Stimulated activated CD4-positive, alpha-beta T cell treated with anti-CD3 and anti-CD28 coated beads, TNF-alpha, amount 100 ng/mL, for 4 hours (primary cell): ENCODE data around the gene SVIL.
"Not testable (repeated sequence)": the region's sequence is repeated elsewhere in the genome, so short reads cannot be mapped to it uniquely, and the experiment has no call there.

Experiments used
- DNase-seq, 3 experiments: peaks; one replicate each; pipeline ENCODE4 v3.0.0-alpha.2; 2020; ENCODE audit warnings: low read depth in 3 of 3

The SVIL gene

DNA sequence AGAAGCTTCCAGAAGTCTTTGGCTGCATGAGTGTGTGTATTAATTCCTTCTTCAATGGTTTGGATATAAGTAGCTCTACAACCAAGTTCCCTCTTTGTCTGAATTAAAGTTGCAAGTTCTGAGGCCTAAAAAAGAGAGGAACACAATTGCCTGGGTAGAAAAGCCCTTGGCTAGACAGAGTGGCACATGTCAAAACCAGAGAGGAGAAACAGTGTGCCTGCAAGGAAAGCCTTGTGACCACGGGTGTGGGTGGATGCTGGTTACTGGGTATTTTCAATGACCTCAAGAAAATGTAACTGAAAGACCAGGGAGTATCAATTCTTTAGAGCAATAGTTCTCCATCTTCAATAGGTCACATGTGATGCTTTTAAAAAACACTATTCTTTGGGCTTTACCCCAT lies 148.3 kb downstream of the SVIL start:
- DNase-seq: no peak

DNA sequence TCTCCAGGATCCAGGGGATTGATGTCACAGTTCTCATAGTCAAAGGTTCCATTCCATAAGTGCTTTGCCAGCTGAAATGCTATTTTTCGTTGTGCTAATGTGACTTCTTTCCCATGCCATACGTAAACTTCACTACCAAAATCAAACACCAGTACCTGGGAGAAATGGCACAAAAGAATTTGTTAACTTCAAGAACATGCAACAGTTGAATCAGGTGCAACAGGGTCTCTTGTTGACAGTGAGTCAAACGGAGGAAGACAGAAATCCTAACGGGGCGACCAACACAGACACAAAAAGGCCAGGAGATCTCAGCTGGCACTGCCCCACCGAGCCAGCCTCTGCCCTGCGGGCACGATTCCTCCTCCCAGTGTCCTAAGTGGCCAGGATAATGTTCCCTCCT lies 150.1 kb downstream of the SVIL start:
- DNase-seq: not testable (repeated sequence)

DNA sequence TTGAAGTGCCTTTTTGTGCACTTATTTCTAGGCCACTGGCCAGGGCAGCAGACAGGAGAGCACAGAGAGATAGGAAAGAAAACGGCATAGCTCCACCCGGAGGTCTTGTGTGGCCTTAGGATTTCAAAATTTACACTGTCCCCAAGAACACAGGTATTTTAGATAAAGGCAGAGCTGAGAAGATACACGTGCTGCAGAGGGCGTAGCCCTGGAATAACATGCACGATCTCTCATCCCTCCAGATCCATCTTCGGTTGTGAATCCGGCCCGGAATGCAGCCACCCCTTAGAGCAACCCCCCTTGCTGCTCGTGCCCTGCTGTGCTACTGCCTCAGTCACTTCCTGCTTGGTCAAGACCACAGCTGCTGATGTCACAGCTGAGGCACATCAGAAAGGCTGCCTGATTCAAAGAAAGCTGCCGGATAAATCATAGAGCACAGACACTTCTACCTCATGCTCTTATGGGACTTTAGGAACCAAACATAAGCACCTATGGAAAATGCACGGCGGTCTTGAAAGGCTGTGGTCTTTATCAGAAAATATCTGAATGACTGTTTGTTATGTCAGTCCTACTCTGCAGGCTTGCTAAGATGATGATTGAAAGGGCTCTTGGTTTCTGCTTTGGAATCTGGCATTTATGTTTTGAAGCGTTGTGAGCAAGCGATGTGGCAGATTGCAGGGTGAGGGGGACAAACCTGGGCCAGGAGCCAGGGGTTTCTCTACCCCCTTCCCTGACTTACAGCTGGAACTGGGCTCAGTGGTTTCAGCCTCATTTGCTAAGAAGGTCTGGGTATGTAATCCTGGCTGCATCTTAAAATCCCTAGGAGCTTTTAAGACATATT lies 152.0 kb downstream of the SVIL start:
- DNase-seq: no peak

DNA sequence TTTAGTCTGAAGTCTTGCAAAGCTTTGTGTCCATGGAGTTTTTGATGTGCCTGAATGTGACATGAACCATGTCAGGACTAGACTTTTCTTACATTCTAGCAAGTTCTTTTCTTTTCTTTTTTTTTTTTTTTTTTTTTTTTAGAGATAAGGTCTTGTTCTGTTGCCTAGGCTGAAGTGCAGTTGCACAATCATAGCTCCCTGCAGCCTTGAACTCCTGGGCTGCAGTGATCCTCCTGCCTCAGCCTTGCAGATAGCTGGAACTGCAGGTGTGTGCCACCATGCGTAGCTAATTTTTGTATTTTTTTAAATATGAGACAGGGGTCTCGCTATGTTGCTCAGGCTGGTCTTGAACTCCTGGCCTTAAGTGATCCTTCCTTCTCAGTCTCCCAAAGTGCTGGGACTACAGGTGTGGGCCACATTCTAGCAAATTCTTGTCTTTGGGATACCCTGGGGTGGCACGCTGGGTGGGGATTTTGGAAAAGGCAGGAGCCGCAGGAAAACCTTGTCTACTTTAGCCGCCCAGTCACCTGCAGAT lies 152.8 kb downstream of the SVIL start:
- DNase-seq: no peak

DNA sequence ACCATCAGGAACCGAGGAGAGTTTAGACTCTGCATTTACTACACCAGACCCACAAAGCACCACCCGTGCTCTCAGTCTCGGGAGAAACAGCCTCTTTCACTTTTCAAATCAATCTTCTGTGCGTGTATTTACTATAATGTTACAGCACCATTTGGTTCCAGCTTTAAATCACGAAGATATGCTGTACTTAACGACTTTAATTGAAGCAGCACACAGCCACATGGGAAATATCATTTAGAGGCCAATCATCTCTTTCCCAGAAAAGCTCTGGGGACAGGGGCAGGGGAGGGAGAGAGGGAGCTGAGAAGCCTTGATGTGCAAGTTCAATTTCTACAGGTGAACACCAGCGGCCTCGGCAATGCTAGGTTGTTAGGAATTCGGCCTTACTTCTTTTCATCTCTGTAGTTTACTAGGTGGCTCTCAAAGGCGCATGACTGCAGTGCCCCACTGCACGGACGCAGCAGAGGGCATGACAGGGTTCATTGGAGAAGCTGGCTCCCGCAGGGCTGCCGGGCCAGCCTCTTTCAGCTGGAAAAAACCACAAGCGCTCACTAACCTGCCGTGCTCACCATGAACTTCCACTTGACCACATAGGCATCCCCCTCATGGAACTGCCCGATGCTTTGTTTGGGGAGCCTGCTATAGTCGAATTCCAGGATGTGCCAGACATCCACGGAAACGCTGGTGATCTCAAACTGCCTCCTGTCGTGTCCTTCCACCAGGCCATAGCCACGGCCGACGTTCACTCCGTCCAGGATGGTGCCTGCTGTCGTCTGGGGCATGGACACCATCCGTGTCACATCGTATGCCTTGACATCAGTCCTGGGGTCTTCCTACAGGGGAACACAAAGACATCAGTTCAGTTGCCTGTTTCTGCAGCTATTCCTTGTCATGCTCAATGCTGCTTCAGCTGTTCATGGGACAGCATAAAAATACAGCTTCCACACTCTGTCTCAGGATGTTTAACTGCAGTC lies 154.5 kb downstream of the SVIL start:
- no peak for DNase-seq

DNA sequence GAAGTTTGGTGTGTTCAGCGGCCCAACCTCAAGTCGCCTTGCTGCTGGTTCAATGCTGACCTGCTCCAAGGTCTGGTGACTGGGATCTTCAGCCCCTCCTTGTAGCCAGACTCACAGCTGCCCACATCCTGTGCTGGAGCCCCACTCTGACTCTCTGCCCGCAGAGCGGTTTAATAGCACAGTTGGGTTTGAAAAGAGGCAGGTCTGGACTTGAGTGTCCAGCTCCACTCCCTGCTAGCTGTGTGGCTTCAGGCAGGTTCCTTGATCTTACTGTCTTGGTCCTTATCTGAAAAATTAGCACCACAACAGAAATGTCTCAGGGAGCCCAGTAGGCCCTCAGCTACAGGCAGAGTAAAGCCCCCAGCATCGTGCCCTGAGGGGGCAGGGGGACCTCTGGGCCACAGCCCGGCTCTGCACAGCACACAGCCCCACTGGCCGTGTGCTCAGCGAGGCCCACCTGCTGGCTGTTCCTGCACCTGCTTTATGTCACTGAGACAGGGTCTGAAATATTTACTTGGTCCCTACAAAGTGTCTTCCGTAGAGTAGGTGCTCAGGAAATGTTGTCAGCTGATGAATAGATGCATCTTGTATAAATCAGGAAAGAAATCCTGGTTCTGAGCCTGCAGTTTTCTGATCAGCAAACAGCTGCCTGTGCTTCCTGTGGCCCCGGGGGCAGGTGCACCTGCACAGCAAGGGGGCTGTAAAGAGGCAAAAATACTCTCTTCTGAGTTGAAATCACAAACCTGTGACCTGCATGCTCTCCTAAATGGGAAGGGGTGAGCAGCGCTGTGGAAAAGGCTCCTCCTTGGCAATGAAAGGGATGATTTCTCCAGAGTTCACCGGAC lies 155.5 kb downstream of the SVIL start:
- DNase-seq: no peak

DNA sequence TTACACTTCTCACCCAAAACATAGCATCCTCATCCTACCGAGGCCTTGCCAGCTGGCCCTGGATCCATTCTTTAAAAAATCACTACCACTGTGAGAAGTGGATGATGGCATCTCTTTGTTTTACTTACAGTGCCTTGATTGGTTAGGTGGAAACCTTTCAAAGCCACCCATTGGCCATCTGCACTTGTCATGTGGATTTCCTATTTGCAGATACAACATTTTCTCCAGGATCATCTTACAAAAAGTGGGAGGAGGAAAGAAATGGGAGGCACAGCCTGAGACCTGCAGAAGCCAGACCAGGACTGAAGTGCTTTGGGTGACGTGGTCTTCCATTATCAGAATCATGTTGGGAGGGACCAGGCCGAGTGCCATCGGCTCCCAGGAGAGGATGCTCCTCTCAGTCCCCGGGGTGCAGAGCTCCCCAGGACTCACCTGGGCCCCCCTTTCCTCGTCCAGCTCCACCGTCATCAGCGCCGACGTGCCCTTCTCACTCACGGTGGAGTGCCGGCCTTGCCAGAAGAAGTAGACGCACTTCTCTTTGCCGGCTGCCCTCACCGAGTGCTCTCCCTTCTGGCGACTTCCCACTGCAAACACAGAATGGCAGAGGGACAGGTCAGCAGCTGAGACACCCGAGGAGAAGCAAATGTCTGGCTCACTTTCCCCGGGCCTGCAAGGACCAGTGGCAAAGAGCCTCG lies 161.2 kb downstream of the SVIL start:
- no peak for DNase-seq

DNA sequence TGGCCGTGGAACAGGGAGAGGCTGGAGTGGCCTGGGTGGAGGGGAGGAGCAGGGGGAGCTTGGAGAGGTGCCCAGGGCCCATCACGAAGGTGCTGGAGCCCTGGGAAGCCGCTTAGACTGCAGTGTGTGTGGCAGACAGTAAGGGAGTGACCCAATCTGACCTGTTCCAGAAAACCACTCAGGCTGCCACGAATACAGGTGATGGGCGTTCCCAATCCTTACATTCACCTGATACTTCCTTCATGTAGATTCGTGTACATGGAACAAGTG lies 161.7 kb downstream of the SVIL start:
- DNase-seq: no peak

DNA sequence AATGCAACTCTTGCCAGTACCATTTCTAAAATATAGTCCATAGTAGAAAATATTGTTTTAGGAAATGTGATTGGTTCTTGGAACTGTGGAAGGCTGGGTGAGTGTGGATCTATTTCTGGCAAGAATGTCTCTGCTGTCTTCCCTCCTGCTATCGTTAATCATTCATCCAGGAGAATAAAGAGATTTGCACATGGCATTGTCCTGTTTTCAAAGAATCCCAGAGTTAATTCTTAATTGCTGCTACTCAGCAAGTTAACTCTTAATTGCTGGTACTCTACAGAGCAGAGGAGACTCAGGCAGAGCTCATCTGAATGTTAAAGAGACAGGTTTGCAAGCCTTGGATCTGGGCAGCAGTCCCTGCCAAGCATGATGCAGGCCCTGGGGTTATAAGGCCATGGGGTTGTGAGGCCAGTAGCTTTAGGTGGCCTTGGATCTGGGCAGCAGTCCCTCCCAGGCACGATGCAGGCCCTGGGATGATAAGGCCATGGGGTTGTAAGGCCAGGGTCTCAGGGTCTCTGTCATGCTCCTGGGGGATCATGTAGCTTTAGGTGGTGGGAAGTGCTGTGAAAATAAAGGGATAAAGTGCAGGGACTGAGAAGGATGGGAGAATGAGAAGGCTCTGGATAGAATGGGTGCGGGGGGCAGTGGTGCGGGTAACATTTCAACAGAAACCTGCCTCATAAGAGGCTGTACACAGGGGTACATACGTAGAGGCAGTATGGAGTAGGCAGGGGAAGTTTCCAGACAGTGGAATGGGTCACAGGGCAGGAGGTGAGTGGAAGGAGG lies 162.3 kb downstream of the SVIL start:
- no peak for DNase-seq

DNA sequence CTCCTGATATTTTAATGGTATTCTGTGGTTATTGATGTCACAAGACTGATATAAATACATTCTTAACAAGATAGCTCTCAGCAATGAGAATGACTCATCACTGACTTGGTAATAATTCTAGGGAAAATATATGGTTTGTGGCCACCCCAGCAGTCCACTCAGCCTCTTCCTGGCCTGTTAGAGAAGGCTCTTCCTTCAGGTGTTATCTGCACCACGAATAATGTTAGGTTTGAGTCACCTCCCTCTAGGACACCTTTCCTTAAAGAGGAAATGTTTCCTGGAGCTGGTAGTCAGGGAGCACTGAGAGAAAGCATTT lies 163.3 kb downstream of the SVIL start:
- no peak for DNase-seq

DNA sequence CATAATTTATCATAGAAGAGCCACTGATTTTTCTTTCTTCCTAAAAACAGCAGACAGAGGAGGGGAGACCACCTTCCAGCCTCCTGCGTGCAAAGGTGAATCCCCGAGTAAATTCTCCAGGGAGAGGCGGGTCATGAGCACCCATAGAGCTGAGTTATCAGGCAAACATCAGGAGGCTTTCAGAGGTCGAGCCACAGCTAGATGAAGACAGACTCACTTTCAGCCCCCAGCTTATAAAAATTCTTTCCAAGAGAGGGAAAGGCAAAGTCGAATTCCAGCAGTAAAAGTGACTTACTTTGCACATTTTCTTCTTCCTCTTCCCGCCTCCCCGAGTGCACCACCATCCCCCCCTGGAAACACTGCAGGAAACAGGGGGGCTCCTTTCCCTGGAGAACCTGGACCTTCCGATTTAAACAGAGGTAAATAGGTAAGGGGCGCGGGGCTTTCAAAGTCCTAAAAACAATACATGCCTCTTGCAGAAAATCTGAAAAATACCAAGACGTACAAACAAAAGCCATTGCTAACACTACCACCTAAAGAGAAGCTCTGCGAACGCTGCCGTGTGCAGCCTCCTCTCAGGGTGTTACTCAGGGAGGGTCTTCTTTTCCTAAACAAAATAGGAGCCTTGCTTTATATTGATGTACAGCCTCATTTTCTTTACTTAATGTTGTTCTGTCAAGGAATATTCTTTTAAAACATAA lies 163.8 kb downstream of the SVIL start:
- no peak for DNase-seq

DNA sequence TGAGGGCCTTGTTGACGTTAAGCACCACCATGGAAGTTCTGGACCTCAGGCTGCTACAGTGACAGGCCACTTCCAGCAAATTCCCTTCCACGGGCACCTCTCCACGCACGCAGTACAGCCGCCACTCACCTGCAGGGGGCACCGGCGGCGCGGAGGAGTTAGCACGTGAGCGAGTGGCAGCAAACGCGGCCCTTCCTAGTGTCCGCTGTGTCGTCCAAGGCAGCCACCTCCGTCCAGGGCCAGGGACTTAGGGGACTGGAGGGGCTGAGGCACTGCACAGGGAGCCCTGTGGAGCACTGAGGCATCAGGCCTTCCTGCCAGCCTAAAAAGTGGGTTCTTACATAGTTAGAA lies 164.4 kb downstream of the SVIL start:
- DNase-seq: no peak

DNA sequence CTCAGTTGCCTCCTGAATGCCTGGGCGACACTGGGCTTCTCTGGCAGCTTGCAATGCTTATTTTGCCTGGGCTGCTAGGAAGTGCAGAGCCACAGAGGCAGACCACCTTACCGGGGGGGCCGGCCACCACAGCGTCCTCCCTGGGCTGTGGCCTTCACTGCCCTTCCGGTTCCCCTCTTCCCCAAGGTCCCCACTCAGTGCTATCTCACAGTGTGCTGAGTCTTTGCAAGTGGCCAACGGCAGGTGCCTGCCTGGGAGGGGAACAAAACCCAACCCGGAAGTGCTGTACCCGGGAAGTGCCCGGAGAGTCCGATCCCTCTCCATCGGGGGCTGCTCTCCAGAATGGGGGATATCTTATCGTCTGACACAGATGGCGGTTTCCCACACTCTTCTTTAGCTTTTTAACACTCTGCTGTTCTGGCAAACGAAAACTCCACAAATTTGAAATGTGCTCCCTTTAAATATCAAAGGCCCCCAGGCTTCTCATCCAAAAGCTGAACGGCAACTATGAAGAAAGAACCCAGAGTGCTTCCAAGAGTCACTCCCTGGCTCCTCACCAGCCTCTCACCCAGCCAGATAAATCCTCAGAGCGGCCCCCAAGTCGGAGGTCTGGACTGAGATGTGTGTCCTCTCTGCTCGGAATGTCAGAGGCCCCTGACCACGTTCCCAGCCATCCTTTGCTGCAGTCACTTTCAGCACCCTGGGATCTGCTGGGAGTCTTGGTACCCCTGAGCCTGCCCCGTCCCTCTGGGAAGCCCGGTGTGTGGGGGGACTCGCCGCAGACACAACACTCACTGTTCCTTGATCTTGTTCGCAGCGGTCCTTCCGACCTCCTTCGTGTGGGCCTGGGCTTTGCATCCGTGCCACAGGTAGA lies 165.1 kb downstream of the SVIL start:
- no peak for DNase-seq

DNA sequence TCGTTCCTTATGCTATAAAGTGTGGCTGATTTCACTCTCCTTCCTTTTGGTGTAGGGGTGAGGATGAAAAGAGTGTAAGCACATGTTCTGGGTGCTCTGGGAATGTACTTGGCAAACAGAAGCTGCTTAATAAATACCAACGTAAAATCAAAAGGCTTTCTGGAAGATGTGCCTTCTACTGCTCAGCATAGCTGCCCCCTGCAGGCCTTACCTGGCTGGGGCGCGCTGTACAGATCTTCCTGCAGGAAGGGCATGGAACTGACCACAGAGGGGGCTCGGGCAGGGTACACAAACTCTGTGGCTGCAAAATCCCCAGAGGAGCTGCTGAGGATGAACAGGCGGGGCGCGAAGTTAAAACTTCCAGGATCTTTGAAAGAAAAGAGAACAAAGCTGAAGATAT lies 169.4 kb downstream of the SVIL start:
- DNase-seq: no peak

DNA sequence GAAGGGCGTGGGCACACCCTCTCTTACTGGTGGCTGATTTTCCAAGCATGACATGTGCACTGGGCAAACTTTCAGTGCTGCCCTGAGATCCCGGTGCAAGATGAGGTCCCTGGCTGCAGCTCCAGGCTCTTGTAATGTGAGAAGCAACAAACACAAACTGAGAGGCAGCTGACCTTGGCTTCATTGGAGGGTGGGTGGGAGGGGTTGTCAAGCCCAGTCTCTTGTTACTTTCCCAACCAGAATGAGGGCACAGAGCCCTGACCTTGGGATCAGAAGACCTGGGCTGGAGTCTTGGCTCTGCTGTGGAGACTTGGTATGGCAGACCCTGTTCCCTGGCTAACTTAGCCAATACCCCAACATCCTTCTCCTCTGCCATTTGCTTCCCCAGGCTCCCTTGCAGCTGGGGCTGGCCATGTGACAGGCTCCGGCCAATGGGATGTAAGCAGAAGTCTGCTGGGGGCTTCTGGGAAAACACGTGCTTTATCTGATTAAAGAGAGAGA lies 170.1 kb downstream of the SVIL start:
- not testable (repeated sequence) for DNase-seq

DNA sequence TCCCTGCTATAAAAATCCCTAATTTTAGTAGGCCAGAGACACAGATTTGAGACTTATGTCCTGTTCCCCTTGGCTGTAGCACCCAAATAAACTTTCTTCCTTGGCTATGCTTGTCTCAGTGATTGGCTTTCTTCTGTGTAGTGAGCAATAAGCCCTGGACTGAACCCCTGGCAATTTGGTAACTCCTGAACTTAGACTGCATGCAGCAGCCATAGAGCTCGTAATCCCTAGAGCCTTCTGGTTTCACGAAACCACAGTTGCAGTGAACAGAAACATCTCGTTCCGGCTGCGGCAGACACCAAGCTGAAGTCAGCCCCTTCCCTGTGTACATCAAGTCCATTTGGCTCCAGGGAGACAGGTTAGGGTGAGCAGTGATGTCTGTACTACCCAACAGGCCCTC lies 173.7 kb downstream of the SVIL start:
- no peak for DNase-seq

DNA sequence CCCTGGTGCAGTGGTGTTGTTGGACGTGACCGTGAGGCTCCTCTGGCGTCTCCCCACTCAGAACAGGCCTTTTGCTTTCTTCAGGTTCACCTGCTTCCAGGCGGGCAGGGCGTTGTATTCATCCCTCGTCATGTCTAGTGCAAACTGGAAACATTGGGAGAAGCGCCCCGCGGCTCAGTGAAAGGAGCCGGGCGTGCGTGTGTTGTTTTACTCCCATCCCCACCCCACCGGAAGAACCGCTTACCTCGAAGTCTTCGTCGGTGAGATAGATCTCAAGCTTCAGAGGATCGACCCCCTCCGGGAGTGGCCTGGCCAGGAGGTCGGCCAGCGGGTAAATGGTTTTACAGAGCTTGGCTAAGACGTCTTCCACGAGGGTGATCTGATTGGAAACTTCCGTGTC lies 176.6 kb downstream of the SVIL start:
- not testable (repeated sequence) for DNase-seq

DNA sequence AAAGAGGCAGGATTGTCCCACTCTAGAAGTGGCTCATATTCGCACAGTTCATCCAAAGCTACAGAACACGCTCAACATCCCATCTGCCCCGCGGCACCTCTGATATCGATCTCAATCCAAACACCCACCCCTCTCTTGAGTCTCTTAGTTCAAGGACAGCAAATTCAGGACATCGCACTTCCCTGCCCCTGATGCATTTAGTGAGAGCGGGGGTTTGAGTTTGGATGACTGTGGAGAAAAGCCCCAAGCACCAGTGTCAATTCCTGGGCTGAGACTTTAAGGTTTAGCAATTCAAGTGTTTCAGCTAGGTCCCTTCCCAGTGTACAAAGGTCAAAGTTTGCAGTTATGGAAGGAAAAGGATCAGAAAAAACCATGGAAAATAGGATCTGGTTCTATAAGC lies 179.7 kb downstream of the SVIL start:
- DNase-seq: no peak

DNA sequence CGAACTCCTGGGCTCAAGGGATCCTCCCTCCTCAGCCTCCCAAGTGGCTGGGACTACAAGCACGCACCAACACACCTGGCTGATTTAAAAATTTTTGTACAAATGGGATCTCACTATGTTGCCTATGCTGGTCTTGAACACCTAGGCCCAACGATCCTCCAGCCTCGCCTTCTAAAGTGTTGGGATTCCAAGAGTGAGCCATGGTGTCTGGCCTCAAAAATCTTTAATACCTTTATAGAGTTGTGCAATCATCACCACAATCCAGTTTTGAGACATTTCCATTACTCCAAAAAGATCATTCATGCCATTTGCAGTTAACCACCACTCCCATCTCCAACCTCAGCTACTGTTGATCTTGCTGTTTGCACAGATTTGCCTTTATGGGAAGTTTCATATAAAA lies 180.5 kb downstream of the SVIL start:
- no peak for DNase-seq
